Stimulated activated CD4-positive, alpha-beta T cell treated with anti-CD3 and anti-CD28 coated beads, Interleukin-12 subunit alpha, Interleukin-12 subunit beta, amount 100 ng/mL, for 24 hours (primary cell): ENCODE results near the gene EPC1.

Experiments
- DNase-seq, 2 experiments: peaks; one replicate each; pipeline ENCODE4 v3.0.0-alpha.2; 2020; ENCODE audit warnings: low read depth in 2 of 2

EPC1 gene

DNA sequence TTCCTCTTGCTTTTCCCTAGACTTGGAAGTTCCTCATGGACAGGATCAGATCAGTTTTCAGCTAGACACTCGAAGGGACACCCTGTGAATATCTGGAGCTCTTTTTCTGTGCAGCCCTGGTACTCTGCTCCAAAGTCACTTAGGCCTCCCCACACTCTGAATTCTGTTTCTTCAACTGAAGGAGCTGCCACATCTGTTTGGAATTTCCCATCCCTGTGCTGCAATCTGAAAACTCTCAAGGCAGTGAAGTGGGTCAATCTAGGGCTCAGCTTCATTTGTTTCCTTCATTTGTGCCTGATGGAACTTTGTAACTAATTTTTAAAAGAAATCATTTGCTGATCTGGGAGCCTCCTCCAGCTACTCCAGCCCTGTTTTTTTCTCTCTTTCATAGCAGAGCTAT, 9.6 kb downstream of the EPC1 start:
- no peak for DNase-seq

DNA sequence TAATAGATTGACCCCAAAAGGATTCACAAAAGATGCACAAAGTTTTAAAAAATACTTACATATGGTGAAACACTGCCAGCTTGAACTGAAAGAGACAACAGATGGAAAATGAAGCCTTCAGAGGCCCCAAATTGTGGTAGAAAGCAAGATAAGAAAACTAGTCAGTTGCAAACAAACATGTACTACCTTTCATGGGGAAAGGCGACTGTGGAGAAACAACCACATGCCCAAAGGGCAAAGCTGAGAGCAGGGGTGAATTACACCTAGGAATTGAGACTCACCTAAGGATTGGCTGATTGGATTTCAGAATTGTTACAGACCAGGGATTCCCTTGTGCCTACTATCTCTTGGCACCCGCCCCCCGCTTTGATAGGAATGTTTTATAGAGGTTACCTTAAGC, 13.1 kb downstream of the EPC1 start:
- no peak for DNase-seq

DNA sequence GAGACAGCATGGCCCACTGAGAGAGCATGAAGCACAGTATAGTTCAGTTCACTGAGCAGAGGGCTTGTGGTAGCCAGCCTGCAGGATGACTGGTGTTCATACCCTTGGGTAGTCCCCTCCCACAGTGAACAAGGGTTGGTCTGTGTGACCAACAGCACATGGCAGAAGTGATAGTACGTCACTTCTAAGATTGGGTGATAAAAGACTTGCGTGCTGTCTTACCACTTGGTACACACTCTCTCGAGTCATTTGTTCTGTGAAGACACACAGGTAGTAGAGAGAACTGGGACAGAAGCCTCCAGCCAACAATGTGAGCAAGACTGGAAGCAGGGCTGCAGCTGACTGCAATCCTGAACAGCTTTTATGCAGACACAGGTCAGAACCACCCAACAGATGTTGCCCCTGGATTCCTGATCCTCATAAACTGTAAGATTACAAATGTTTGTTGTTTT, 14.6 kb downstream of the EPC1 start:
- peak; percentile 52 to 64 for DNase-seq

DNA sequence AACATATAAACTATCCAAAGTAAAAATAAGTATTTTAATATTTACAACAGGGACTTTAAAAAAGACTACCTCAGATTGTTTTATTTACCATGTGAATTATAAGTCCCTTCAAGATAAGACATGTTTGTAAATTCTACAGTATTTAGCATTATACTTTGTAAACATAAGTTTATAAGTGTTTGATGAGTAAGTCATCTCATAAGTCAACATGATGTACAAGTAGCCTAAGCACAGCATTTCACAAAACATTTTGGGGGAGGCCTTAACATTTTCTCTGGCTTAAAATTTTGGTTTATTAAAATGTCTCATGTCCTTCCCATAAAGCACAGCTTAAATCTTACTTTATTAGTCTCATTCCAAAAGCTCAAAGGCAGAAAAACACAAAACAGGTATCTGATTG, 15.4 kb downstream of the EPC1 start:
- DNase-seq: no peak

DNA sequence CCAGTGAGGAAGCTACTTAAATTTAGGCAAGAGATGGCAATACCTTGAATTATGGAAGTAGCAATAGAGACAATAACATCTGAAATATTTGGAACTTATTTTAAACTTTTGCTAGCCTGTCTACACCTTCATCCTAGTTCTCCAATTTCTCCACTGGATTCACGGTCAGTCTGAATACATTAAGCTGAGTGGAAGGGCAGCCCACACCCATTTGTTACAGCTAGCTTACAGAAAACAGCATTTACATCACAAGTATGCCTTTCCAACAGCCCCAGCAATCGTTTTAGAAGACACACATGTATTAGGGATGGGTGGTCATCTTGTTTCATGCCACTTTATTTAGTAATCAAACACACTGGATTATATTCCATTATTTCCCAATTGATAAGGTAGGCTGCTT, 16.7 kb downstream of the EPC1 start:
- DNase-seq: no peak

DNA sequence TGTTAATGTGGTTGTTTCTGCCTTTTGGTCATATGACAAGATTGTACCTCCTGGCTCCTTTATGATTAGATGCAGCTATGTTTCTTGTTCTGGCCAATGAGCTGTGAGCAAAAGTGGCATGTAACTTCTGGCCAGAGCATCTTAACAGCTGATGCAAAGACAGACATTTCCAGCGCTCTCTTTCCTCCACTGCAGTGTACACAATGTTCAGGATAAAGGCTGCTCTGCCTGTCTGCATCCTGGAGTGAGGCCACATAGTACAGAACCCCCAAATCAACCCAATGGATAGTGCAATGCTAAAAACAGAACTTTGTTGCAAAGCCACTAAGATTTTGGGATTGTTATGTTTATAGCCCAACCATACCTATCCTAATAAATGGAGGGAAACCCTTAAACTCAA, 17.9 kb downstream of the EPC1 start:
- no peak for DNase-seq

DNA sequence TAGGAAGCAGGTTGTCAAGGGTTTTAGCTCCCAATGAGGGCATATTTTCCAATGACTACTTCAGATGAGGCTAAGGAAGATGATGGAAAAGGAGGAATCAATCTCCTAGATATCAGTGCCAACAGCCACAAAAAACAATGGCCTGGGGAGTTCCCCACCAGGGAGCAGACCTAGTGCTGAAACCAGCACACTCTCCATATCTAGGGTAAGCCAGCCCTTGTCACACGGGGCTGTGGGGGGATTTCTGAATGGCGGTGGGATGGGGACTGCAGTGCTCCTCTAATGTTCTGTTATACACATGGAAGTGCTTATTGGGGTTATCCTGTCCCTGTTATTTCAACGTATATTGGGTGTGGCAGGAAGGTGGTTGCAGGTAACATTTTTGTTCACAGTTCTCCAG, 18.5 kb downstream of the EPC1 start:
- no peak for DNase-seq

DNA sequence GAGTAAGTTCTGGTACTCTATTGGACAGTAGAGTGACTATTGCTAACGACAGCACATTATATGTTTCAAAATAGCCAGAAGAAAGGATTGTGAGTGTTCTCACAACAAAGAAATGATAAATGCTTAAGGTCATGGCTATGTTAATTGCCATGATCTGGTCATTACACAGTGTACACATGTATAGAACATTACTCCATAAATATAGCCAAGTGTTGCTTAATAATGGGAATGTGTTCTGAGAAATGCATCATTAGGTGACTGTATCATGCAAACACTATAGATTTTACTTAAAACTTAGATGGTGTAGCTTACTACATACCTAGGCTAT, 19.6 kb downstream of the EPC1 start:
- DNase-seq: no peak

DNA sequence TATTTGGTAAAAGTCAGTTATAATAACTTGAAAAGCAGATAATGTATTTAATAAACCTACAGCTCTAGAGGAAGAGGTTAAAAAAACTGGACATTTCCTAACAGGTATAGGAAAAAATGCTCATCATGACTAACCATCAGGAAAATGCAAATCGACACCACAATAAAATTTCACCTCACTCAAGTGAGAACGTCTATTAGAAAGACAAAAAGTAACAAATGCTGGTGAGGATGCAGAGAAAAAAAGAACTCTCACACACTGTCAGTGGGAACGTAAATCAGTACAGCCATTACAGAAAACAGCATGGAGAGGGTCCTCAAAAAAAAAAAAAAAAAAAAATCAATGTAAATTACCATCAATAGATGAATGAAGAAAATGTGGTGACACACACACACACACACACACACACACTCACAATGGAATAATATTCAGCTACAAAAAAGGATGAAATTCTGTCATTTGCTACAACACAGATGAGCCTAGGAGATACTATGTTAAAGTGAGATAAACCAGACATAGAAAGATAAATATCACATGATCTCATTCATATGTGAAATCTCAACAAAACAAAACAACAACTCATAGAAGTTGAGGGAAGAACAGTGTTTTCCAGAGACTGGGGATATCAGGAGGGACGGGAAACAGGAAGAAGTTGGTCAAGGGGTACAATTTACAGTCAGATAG, 20.1 kb downstream of the EPC1 start:
- DNase-seq: no peak

DNA sequence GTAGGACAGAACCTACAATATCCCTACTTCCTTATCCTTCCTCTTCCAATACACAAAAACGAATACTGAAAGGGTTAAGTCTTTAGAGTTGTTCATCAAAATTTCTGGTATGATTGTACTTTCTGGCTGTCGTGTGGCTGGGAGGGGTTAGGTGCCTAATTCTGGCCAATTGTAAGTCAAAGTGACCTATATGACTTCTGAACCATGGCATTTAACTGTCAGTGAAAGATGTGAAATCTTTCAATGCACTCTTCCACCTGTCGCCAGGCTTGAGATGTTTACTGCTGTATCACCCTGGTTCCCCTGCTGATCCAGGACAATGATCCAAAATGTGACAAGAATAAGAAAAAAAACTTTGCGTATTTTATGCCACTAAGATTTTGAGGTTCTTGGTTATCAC, 20.8 kb downstream of the EPC1 start:
- no peak for DNase-seq

DNA sequence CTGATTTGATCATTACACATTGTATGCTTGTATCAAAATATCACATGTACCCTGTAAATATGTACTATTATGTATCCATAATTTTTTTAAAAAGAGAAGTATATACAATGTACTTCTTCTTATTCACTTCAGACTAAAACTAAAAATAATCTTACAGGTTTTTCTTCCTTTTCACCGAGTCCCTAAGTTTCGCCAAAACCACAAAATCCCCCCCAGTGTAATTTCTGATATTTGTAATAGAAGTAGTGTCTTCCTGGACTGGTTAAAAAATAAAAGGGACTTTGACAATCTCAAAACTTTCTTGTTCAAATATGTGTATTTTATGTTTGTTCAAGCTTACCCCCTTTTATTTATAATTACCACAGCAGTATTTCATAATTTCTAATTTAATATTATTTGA, 23.9 kb downstream of the EPC1 start:
- no peak for DNase-seq

DNA sequence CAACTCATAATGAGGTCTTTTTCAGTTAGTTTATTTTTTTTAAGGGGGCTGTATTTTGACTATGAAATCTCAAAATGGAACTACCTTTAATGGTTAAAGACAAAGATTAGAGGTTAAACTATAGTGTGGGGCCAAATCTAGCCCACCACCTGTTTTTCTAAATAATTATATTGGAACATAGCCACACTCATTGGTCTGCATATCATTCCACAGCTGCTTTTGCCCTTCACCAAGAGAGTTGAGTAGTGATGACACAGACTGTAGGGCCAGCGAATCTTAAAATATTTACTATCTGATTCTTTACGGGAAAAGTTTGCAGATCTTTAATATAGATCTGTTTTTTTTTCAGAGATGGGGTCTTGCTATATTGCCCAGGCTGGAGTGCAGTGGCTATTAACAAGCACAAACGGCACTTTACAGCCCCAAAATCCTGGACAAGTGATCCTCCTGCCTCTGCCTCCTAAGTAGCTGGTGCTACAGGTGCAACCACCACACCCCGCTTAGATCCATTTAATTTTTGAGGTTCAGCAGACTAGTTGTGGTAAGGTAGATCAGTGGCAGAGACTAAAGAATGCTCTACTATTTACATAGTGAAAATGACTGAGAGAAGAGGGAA, 25.8 kb downstream of the EPC1 start:
- no peak for DNase-seq

DNA sequence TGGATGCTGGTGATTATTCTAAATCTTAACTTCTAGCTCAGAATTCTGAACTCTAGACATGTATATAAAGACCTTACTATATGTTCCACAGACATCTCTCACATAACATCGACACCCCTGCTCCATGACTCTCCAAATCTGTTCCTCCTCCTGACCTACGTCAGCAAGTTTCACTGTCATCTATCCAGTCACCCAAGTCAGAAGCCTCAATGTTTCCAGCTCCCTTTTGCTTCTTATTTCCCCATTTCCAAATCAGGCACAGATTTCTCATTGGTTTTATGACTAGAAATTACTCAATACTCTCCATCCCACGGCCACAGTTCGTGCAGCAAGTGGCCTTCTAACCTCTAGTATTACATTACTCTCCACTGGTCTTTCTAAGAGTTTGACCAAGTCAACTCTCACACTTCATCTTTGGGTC, 28.5 kb downstream of the EPC1 start:
- DNase-seq: no peak

DNA sequence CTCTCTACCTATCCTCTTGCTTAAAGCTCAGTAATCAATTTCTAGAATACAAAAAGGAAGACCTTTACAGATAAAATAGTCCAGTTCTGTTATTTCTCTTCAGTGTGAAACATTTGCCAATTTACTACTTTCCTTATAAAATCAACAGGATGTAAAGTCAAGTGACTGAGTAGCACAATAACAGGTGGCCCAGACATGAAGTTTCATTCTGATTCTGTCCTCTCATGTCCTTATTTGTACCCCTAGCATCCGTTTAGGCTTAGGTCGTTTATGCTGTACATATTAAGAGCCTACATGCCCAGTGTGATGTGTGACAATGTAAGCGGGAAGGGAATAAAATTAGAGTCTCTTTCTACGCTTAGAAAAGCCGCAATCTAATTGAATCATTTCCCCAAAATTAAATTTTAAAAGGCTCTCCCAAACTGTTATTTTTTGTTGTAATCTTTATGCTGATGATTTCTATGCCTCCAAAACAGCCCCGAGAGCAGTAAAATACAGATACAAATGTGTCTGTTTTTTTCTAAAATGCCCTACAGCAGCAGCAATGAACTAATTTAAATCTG, 29.1 kb downstream of the EPC1 start:
- DNase-seq: no peak

DNA sequence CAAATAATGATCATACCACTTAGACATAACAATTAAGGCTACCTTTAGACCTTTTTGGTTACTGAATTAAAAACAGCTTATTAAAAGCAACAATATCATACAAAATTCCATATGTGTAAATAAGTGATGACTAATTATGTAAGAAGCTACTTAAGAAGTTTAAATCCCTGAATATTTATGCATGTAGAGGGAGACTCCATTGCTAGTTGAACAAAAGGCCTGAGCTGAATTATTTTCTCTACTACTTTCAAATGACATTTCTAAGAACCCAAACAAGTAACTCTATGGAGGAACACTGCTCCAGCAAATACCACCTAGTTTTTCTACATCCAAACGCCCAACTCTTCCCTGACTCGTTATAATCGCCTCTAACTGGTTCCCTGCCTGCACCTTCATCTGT, 31.5 kb downstream of the EPC1 start:
- DNase-seq: no peak

DNA sequence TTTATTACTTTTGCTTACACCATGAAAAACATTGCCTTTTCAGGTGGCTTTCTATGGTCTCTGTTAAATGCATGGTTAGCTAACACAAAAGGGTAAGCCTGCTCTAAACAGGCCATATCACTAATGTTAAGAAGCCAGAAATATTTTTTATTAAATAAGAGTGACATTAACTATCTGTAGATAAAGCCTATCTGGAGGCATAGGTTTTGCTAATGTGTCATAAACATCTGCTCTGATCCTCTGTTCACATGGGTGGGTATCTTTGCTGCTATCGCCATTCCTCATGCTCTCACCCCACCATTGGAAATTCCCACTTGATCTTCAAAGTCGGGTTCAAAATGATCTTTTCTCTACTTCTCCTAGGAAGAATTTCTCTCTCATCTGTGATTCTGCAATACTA, 32.4 kb downstream of the EPC1 start:
- DNase-seq: no peak

DNA sequence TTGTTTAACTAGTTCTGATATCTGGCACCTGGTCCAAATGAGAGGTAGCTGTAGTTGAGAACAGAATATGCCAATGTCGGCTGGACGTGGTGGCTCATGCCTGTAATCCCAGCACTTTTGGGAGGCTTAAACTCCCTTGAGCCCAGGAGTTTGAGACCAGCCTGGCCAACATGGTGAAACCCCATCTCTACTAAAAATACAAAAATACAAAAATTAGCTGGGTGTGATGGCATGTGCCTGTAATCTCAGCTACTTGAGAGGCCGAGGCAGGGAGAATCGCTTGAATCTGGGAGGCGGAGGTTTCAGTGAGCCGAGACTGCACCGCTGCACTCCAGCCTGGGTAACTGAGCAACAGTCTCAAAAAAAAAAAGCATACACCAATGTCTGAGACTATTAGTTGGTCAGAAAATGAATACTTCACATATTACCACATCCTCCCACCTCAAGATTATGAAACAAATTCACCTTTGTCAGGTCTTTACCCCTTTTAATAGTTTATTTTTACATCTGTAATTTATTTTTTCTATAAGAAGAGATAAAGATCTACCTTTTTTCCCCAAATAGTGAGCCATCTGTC, 38.8 kb downstream of the EPC1 start:
- DNase-seq: no peak

DNA sequence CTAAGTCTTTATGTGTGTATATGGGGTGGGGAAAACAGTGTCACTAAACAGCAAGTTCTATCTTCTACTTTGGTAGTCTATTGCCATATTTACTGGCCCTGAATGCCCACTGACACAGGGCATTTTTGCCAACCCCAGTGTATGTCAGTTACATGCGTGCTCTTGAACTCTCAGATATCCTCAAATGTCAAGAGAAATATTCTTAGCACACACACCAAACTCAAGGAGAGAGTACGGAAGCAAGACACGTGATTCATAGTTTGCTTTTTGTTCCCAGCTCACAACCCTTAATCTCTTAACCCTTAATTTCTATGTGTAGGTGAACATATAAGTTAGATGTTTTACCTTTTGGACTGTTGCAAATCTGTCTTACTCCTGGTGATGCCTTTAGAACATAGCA, 39.3 kb downstream of the EPC1 start:
- DNase-seq: no peak

DNA sequence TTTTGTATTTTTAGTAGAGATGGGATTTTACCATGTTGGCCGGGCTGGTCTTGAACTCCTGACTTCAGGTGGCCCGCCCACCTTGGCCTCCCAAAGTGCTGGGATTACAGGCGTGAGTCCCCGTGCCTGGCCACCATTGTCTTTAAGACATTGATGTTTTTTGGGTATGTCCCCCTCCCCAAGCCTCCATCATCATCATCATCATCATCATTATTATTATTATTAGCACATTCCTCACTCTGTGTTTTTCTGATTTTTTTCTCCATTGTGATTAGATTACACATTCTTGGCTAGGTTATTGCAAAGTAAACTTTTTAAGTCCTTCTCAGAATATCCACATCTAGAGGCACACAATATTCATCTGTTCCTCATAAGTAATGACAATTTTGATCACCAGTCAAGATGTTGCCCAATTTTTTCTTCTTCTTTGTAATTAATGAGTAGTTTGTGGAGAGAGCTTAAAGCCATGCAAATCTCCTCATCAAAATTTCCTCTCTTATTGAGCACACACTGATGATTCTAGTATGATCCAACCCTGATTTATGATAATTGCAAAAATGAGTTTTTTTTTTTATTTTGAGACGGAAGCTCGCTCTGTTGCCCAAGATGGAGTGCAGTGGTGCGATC, 47.5 kb downstream of the EPC1 start:
- DNase-seq: no peak

DNA sequence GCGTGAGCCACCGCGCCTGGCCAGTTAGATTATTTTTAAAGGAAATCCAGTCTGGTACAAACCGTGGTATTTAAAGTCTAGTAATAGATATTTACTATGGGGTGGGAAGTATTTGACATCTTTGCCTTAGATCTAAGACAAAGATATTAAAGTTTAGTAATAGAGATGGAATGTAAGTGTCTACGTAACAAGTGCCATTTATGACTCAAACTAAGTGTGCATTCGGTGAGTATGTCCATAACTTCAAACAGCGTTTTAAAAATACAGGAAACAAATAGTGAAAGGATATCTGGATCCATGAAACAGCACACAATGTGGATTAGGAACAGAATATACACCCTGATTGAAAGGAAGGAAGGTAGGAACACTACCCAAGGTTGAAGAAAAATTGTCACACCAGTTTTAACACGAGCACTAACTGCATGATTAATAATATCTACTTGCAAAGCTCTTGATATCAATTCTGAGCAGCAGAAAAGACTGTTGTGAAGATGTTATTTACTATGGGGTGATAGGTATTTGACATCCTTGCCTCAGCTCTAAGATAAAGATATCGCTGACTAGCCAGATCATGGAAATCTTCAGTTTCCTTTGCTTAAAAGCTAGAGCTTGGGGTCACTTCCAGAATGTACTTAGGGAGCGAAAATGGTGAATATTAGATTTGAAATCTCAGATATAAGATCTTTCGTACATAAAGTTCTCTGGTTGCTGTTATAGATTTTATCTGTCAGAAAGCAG, 48.7 kb downstream of the EPC1 start:
- DNase-seq: no peak

DNA sequence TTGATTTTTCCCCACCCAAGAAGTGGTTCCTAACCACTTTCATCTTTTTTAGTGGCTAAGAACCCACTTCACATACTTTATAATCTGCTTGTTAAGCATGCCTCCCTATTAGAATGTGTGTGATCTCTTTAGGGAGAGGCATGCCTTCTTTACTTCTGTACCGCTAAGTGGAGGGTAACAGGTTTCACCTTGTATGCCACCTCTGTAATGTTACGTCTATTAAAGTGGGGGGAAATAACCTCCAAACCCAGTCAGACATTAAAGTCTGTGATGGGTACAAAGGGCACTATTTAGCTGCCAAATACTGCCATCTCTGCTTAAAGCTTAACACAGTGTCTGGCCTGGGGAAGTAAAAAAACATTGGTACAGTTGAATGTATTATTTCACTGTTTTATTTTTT, 51.9 kb downstream of the EPC1 start:
- no peak for DNase-seq

DNA sequence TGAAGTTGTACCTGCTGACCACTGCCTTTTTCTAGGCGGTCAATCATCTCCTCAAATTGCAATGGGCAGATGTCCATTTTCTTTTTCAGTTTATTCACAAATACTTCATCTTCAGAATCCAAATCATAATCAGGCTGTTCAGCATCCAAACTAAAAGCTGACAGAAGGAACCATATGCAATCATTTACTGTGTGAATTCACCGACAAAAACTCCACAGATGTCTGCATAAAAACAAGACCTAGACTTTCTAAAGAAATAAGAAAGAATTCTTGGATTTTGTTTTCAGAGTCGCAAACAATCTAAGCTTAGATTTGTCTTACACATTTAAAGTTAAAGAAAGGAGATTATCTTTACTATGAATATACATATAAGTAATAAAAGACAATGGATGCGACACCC, 53.4 kb downstream of the EPC1 start:
- no peak for DNase-seq
